OCI-LY1 (cell line): ENCODE data around the gene CUBN.

Experiments used
- CTCF ChIP-seq: fragments of 200-600 bp; sonication (generic), shearing (Covaris generic); IDR thresholded peaks from 2 replicates; pipeline ENCODE4 v1.5.1; 2017; ENCODE audit warnings: mild to moderate bottlenecking, antibody characterized with exemption, low read length, moderate library complexity, mixed read lengths
- EZH2 ChIP-seq: fragments of 200-600 bp; sonication (generic), shearing (Covaris generic); IDR thresholded peaks from 2 replicates; pipeline ENCODE4 v1.8.0; 2017; ENCODE audit warnings: borderline replicate concordance, mixed run types, mild to moderate bottlenecking, antibody characterized with exemption, low read length, moderate library complexity, mixed read lengths

DNA sequence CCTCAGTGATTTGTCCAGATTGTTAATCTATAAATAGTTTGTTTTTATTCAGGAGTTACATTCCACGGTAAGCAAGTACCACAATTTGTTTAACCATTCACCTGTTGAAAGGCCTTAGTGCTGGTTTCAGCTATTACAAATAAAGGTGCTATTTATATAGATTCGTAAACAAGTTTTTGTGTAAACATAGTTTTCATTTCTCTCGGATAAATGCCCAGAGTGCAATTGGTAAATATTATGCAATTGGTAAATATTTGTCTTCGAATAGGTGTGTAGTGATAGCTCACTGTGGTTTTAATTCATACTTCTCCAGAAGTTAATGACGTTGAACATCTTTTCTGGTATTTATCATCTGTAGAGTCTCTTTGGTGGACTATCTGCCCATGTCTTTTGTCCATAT is 235.9 kb downstream of the CUBN start:
- no peak for TF ChIP-seq CTCF
- TF ChIP-seq EZH2 = no peak
